H1 (cell line): ENCODE results near the gene EMX2. TPM values are rescaled to one million over a fixed set of nuclear protein-coding genes. Genes with fewer than 3 reads are reported as not detected.

Experiments
- CTCF ChIA-PET: fragments of 300-600 bp; sonication (Branson Sonifier 250); formaldehyde crosslinking; loops from one replicate; lab custom pipeline; 2021; ENCODE audit not compliant: partially characterized antibody; lab: Charles Lee
- POLR2A ChIA-PET: fragments of 300-600 bp; sonication (Branson Sonifier 250); formaldehyde crosslinking; loops from one replicate; lab custom pipeline; 2021; ENCODE audit warnings: inconsistent platforms; ENCODE audit not compliant: partially characterized antibody; lab: Charles Lee
- DNase-seq, 2 experiments: peaks; one replicate each; pipeline versions ENCODE4 v3.0.0 to v3.0.0-alpha.2; 2010 to 2022; ENCODE audit warnings: low spot score in 2 of 2, low read depth in 1 of 2, mixed read lengths in 1 of 2
- FAIRE-seq: peaks from 2 replicates; lab custom pipeline; 2011; peaks lifted over from hg19 to GRCh38; lab: Jason Lieb, UNC
- H2AFZ ChIP-seq: 2 replicates; pipeline ENCODE4 v1.8.1; 2012; ENCODE audit warnings: low read length, inconsistent platforms
- H2AK5ac ChIP-seq: 2 replicates; pipeline ENCODE4 v1.6.1; 2013; ENCODE audit warnings: low read depth, low read length
- H2BK120ac ChIP-seq: replicated peaks from 2 replicates; pipeline ENCODE3; 2013; ENCODE audit warnings: low read depth, low read length, inconsistent platforms
- H2BK12ac ChIP-seq: 2 replicates; pipeline ENCODE4 v1.6.1; 2013; ENCODE audit warnings: low read depth, low read length
- H2BK15ac ChIP-seq: 2 replicates; pipeline ENCODE4 v1.6.1; 2013; ENCODE audit warnings: low read length
- H2BK20ac ChIP-seq: 2 replicates; pipeline ENCODE4 v1.6.1; 2013; ENCODE audit warnings: low read length
- H2BK5ac ChIP-seq: 2 replicates; pipeline ENCODE4 v1.6.1; 2013; ENCODE audit warnings: low read depth, low read length
- H3K14ac ChIP-seq: 2 replicates; pipeline ENCODE4 v1.6.1; 2013; ENCODE audit warnings: inconsistent platforms; ENCODE audit not compliant: insufficient read length
- H3K18ac ChIP-seq: 2 replicates; pipeline ENCODE4 v1.6.1; 2013; ENCODE audit warnings: low read length; ENCODE audit errors: extremely low read depth
- H3K23ac ChIP-seq: 2 replicates; pipeline ENCODE4 v1.6.1; 2013; ENCODE audit warnings: inconsistent platforms; ENCODE audit not compliant: insufficient read length
- H3K23me2 ChIP-seq: 2 replicates; pipeline ENCODE4 v1.6.1; 2013; ENCODE audit warnings: low read depth, low read length
- H3K27ac ChIP-seq: 2 replicates; pipeline ENCODE4 v1.6.1; 2011; ENCODE audit warnings: low read depth, low read length, inconsistent platforms
- H3K27me3 ChIP-seq, 4 experiments: replicated peaks in 1 of 4; 1 replicate in 1 of 4; 2 replicates in 3 of 4; pipeline versions ENCODE4 v1.6.1 to v1.8.1; 2011 to 2013; ENCODE audit warnings: low read length in 3 of 4, mild to moderate bottlenecking in 3 of 4, inconsistent platforms in 2 of 4, mixed read lengths in 2 of 4, moderate library complexity in 1 of 4; ENCODE audit not compliant: control insufficient read depth in 3 of 4, insufficient read depth in 3 of 4; ENCODE audit errors: extremely low read depth in 1 of 4
- H3K36me3 ChIP-seq, 4 experiments: 2 replicates each; pipeline versions ENCODE4 v1.6.1 to v1.8.1; 2011 to 2013; ENCODE audit warnings: mild to moderate bottlenecking in 4 of 4, low read length in 3 of 4, moderate library complexity in 2 of 4, control low read depth in 1 of 4, inconsistent platforms in 1 of 4; ENCODE audit not compliant: insufficient read depth in 4 of 4, control insufficient read depth in 2 of 4
- H3K4ac ChIP-seq: replicated peaks from 2 replicates; pipeline ENCODE3; 2013; ENCODE audit warnings: low read length, low read depth, mixed read lengths, inconsistent platforms; ENCODE audit not compliant: insufficient read length
- H3K4me1 ChIP-seq, 4 experiments: replicated peaks in 1 of 4; 1 replicate in 1 of 4; 2 replicates in 3 of 4; pipeline versions ENCODE4 v1.6.1 to v1.8.1; 2011 to 2013; ENCODE audit warnings: low read length in 3 of 4, inconsistent platforms in 2 of 4, mixed read lengths in 1 of 4; ENCODE audit not compliant: insufficient read depth in 4 of 4, control insufficient read depth in 3 of 4
- H3K4me2 ChIP-seq, 2 experiments: 2 replicates each; pipeline versions ENCODE4 v1.6.1 to v1.8.1; 2011 to 2013; ENCODE audit warnings: low read depth in 2 of 2, low read length in 2 of 2, control low read depth in 1 of 2, inconsistent platforms in 1 of 2, mild to moderate bottlenecking in 1 of 2; ENCODE audit not compliant: insufficient read depth in 1 of 2
- H3K4me3 ChIP-seq, 4 experiments: fragments of 200-600, 300-600 bp in 1 of 4; sonication (generic), shearing (Covaris generic), sonication (Bioruptor Twin) in 1 of 4; 2 replicates each; pipeline versions ENCODE4 v1.5.1 to v1.8.1; 2011 to 2016; ENCODE audit warnings: low read length in 4 of 4, low read depth in 3 of 4, control low read depth in 2 of 4, inconsistent platforms in 2 of 4, mild to moderate bottlenecking in 2 of 4, mixed read lengths in 1 of 4, moderate library complexity in 1 of 4; ENCODE audit not compliant: insufficient read depth in 2 of 4; ENCODE audit errors: extremely low read depth in 1 of 4
- H3K56ac ChIP-seq: replicated peaks from 2 replicates; pipeline ENCODE3; 2013; ENCODE audit warnings: low read depth, mild to moderate bottlenecking, mixed read lengths, low read length, inconsistent platforms; ENCODE audit not compliant: insufficient read length
- H3K79me1 ChIP-seq: 2 replicates; pipeline ENCODE4 v1.6.1; 2013; ENCODE audit warnings: low read depth, low read length, control low read depth
- H3K79me2 ChIP-seq, 2 experiments: 2 replicates each; pipeline versions ENCODE4 v1.6.1 to v1.8.1; 2012 to 2013; ENCODE audit warnings: low read length in 2 of 2, mild to moderate bottlenecking in 2 of 2, inconsistent platforms in 1 of 2; ENCODE audit not compliant: insufficient read depth in 2 of 2, control insufficient read depth in 1 of 2
- H3K9ac ChIP-seq, 4 experiments: replicated peaks in 1 of 4; 1 replicate in 1 of 4; 2 replicates in 3 of 4; pipeline versions ENCODE4 v1.6.1 to v1.8.1; 2011 to 2013; ENCODE audit warnings: low read depth in 3 of 4, low read length in 3 of 4, control low read depth in 2 of 4, mild to moderate bottlenecking in 2 of 4, moderate library complexity in 2 of 4, inconsistent platforms in 1 of 4; ENCODE audit errors: extremely low read depth in 1 of 4
- H3K9me3 ChIP-seq, 2 experiments: 2 replicates each; pipeline versions ENCODE4 v1.6.1 to v1.8.1; 2012 to 2013; ENCODE audit warnings: mild to moderate bottlenecking in 2 of 2, moderate library complexity in 2 of 2, control low read depth in 1 of 2, inconsistent platforms in 1 of 2, low read depth in 1 of 2, low read length in 1 of 2, mixed read lengths in 1 of 2; ENCODE audit not compliant: insufficient read depth in 2 of 2
- H4K20me1 ChIP-seq, 2 experiments: replicated peaks in 1 of 2; 2 replicates each; pipeline versions ENCODE3 to v1.8.1; 2011 to 2013; ENCODE audit warnings: inconsistent platforms in 2 of 2, low read length in 2 of 2, mild to moderate bottlenecking in 1 of 2; ENCODE audit not compliant: insufficient read depth in 2 of 2, control insufficient read depth in 1 of 2
- H4K5ac ChIP-seq: 2 replicates; pipeline ENCODE4 v1.6.1; 2013; ENCODE audit warnings: low read length, low read depth, mixed read lengths, inconsistent platforms; ENCODE audit not compliant: insufficient read length
- H4K8ac ChIP-seq: 2 replicates; pipeline ENCODE4 v1.8.0; 2013; ENCODE audit warnings: mild to moderate bottlenecking, moderate library complexity, low read length, inconsistent platforms; ENCODE audit not compliant: insufficient read depth; ENCODE audit errors: extremely low read depth
- H4K91ac ChIP-seq: replicated peaks from 2 replicates; pipeline ENCODE3; 2013; ENCODE audit warnings: low read length, mixed read lengths, inconsistent platforms; ENCODE audit not compliant: insufficient read length
- CHD2 ChIP-seq: IDR thresholded peaks from 2 replicates; pipeline ENCODE4 v1.6.1; 2012; ENCODE audit warnings: low read length, improper control_type of control experiment
- HDAC2 ChIP-seq, 2 experiments: fragments of 300-600 bp in 1 of 2; sonication (generic) in 1 of 2; IDR thresholded peaks; 2 replicates each; pipeline ENCODE4 v1.6.1; 2011 to 2012; ENCODE audit warnings: low read depth in 2 of 2, low read length in 2 of 2, mild to moderate bottlenecking in 2 of 2, moderate library complexity in 2 of 2, borderline replicate concordance in 1 of 2, inconsistent platforms in 1 of 2
- NANOG ChIP-seq: IDR thresholded peaks from 2 replicates; pipeline ENCODE4 v1.6.1; 2011; ENCODE audit warnings: low read length, low read depth, mild to moderate bottlenecking, inconsistent platforms; ENCODE audit not compliant: insufficient read depth, poor library complexity, severe bottlenecking
- SAP30 ChIP-seq: fragments of 300-600 bp; sonication (generic); IDR thresholded peaks from 2 replicates; pipeline ENCODE4 v1.7.1; 2012; ENCODE audit warnings: low read length, moderate library complexity, mild to moderate bottlenecking, inconsistent platforms; ENCODE audit not compliant: insufficient read depth, insufficient replicate concordance
- SIN3A ChIP-seq, 2 experiments: IDR thresholded peaks in 1 of 2; conservative IDR thresholded peaks in 1 of 2; 2 replicates each; pipeline ENCODE4 v1.6.1; 2011 to 2012; ENCODE audit warnings: low read length in 2 of 2, improper control_type of control experiment in 1 of 2, low read depth in 1 of 2, mild to moderate bottlenecking in 1 of 2
- SIRT6 ChIP-seq: IDR thresholded peaks from one replicate; pipeline ENCODE4 v1.7.1; 2012; ENCODE audit warnings: low read length, inconsistent platforms
- SUZ12 ChIP-seq: fragments of 200-600 bp; sonication (generic); IDR thresholded peaks from 2 replicates; pipeline ENCODE4 v1.6.1; 2012; ENCODE audit warnings: mild to moderate bottlenecking, inconsistent platforms, low read length, moderate library complexity, mixed read lengths
- TAF1 ChIP-seq: IDR thresholded peaks from 2 replicates; pipeline ENCODE4 v1.6.1; 2011; ENCODE audit warnings: mild to moderate bottlenecking, low read depth, low read length
- TBP ChIP-seq: IDR thresholded peaks from 2 replicates; pipeline ENCODE4 v1.6.1; 2011; ENCODE audit warnings: low read depth, low read length, improper control_type of control experiment
- TEAD4 ChIP-seq: IDR thresholded peaks from 2 replicates; pipeline ENCODE4 v1.6.1; 2012; ENCODE audit warnings: low read depth, low read length, inconsistent platforms, mixed read lengths
- WGBS, 2 experiments: shearing (Covaris generic) in 1 of 2; methylation state at CpG; one replicate each; pipeline versions ENCODE4 v1.1.6 to v1.1.7; 2013 to 2015; ENCODE audit warnings: low lambda C conversion rate in 2 of 2, mixed read lengths in 2 of 2, inconsistent platforms in 1 of 2, low coverage in 1 of 2, missing lambda C conversion rate in 1 of 2; ENCODE audit not compliant: insufficient replicate concordance in 2 of 2, insufficient coverage in 1 of 2, insufficient read length in 1 of 2; ENCODE audit errors: extremely low coverage in 1 of 2, missing lambda C conversion rate in 1 of 2; 5-methylcytosine and 5-hydroxymethylcytosine counted together
- polyA plus RNA-seq, 7 experiments: library from polyadenylated mRNA; depleted of rRNA in 3 of 7; stranded (reverse) in 5 of 7; unstranded in 2 of 7; fragments of >200 nt in 5 of 7; fragments of 200-250 nt in 2 of 7; gene quantifications; 1 replicate in 5 of 7; 2 replicates in 1 of 7; 4 replicates in 1 of 7; pipeline versions ENCODE4 v1.2.1 to v1.2.3, GENCODE V29; 2011 to 2013; ENCODE audit warnings: missing spikeins in 2 of 7, mixed read lengths in 2 of 7
- total RNA-seq: library from RNA; stranded (reverse); fragmentation: NEBNext Ultra II Directional; extraction: Animal tissue kit (Norgen Biotek cat#: 25700); gene quantifications from 2 replicates; pipeline ENCODE4 v1.2.1, GENCODE V29; 2021
- TF ChIP-seq, protein P1 (sequence below): IDR thresholded peaks from 2 replicates; pipeline ENCODE4 v1.6.1; 2012; ENCODE audit warnings: inconsistent platforms

EMX2 gene
- total and polyA plus RNA-seq, 2 of the 8 experiments (the other 6 are each of a cell fraction or from before 2014, with no cell fraction given): not detected

DNA sequence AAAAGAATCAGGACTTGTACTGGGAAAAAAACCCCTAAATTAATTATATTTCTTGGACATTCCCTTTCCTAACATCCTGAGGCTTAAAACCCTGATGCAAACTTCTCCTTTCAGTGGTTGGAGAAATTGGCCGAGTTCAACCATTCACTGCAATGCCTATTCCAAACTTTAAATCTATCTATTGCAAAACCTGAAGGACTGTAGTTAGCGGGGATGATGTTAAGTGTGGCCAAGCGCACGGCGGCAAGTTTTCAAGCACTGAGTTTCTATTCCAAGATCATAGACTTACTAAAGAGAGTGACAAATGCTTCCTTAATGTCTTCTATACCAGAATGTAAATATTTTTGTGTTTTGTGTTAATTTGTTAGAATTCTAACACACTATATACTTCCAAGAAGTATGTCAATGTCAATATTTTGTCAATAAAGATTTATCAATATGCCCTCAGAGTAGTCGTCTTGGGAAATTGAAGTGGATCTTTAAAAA is 6.6 kb downstream of the EMX2 start:
- FAIRE-seq (no peak), DNase-seq (no peak)
- ChIA-PET POLR2A (no interaction called here), CTCF (no interaction called here)
- Histone ChIP-seq H3K9ac (no peak overlapping the region), H4K91ac (no peak overlapping the region), H3K4me3 (no peak overlapping the region), H4K8ac (no peak overlapping the region), H4K5ac (no peak overlapping the region), H3K14ac (no peak overlapping the region), H2BK5ac (no peak overlapping the region), H3K9me3 (no peaks in the 10 kb centered on the region), H3K79me2 (no peaks in the 10 kb centered on the region), H3K4me2 (no peak overlapping the region; a peak in 1 of 4 replicates), H2BK20ac (no peak overlapping the region), H3K4ac (no peak overlapping the region), H3K27me3 (peaks cover 96 to 100% (median 99%) of the 10 kb centered on the region in 4 experiments), H3K36me3 (no peaks in the 10 kb centered on the region; a peak in 1 of 8 replicates), H2AK5ac (no peak overlapping the region), H2BK12ac (no peak overlapping the region), H4K20me1 (peaks cover 33 to 48% of the 10 kb centered on the region in 2 experiments), H2BK120ac (no peak overlapping the region), H3K56ac (no peak overlapping the region), H3K27ac (no peak overlapping the region), H3K18ac (no peak overlapping the region), H3K23ac (no peak overlapping the region), H3K4me1 (peaks cover 0 to 42% (median 29%) of the 10 kb centered on the region in 4 experiments; a peak in 6 of 7 replicates), H3K23me2 (peaks cover 5% of the 10 kb centered on the region), H2BK15ac (no peak overlapping the region), H2AFZ (no peak overlapping the region), H3K79me1 (no peaks in the 10 kb centered on the region)
- 29% methylated on average over 6 of the region's 6 CpGs; no CpG with 5 or more reads in 1 of the 2 experiments for WGBS, 2 experiments
- TF ChIP-seq SIRT6: no peak
- TF ChIP-seq SUZ12: no peak; the same call in 1 of the 2 replicates
- TF ChIP-seq, protein P1, sequence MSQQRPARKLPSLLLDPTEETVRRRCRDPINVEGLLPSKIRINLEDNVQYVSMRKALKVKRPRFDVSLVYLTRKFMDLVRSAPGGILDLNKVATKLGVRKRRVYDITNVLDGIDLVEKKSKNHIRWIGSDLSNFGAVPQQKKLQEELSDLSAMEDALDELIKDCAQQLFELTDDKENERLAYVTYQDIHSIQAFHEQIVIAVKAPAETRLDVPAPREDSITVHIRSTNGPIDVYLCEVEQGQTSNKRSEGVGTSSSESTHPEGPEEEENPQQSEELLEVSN: no peak
- no peak for TF ChIP-seq TAF1
- no peak for TF ChIP-seq SAP30
- TF ChIP-seq SIN3A (conservative IDR thresholded peaks at IDR 0.05 in 1 of 2, IDR thresholded peaks at IDR 0.05 in 1 of 2; ENCODE audit: low read depth in 1 of 2, low read length in 2 of 2): no peak
- TF ChIP-seq TEAD4: no peak
- no peak for TF ChIP-seq HDAC2 (IDR thresholded peaks at IDR 0.05; ENCODE audit: borderline replicate concordance in 1 of 2, low read depth in 2 of 2, low read length in 2 of 2)
- no peak for TF ChIP-seq NANOG
- no peak for TF ChIP-seq TBP
- no peak for TF ChIP-seq CHD2
